HG03066 (cell line): Measurements from ENCODE around the gene OR51E2.
"Not testable (repeated sequence)": the region's sequence is repeated elsewhere in the genome, so short reads cannot be mapped to it uniquely, and the experiment has no call there.

ENCODE experiments used
- ATAC-seq: cut with Tn5 transposase; IDR thresholded peaks from one replicate; pipeline ENCODE4 v1.9.1; 2021; ENCODE audit warnings: low read depth; ENCODE audit not compliant: unreplicated experiment

The OR51E2 gene, protein sequence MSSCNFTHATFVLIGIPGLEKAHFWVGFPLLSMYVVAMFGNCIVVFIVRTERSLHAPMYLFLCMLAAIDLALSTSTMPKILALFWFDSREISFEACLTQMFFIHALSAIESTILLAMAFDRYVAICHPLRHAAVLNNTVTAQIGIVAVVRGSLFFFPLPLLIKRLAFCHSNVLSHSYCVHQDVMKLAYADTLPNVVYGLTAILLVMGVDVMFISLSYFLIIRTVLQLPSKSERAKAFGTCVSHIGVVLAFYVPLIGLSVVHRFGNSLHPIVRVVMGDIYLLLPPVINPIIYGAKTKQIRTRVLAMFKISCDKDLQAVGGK

GRCh38 chr11:4697585-4697984, at the start of gene OR51E2:
TSS of gene OR51E2 (minus strand) at chr11:4697853. CDS start at chr11:4682711, 15,142 bp downstream.
- ATAC-seq, result no peak

GRCh38 chr11:4740735-4741134, 43.1 kb upstream of the OR51E2 start:
- ATAC-seq, result no peak

GRCh38 chr11:4727171-4727570, 29.5 kb upstream of the OR51E2 start:
- ATAC-seq, result no peak

DNA sequence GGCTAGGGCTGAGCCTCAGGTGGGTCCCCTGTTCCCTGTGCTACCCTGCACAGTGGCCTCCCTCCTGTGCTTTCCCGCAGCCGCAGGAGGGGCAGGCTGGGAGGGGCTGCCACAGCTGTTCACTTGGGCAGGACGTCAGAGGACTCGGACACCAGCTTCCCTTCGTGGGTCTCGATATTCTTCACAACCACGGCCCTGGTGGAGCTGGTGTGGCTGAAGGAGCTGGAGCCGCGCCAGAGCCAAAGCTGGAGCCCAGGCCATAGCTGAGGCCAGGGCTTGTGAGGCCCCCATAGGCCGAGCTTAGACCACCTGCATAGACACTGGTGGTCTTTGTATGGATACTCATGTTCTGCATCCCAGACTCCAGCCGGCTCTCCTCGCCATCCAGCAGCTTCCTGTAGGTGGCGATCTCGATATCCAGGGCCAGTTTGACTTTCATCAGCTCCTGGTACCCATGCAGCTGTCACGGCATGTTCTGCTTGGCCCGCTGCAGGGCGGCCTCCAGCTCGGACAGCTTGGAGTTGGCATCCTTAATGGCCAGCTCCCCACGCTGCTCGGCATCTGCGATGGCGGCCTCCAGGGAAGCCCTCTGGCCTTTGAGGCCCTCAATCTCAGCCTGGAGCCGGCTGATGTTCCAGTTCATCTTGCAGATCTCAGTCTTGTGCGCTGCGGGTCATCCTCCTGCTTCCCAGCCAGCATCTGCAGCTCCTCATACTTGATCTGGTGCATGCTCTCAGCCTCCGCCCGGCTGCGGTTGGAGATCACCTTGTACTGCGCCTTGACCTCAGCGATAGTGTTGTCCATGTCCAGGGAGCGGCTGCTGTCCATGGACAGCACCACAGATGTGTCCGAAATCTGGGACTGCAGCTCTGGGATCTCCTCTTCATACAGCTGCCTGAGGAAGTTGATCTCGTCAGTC, 25.2 kb upstream of the OR51E2 start:
- not testable (repeated sequence) for ATAC-seq

GRCh38 chr11:4714300-4714699, 16.6 kb upstream of the OR51E2 start:
- no peak for ATAC-seq

GRCh38 chr11:4713241-4713640, 15.6 kb upstream of the OR51E2 start:
- no peak for ATAC-seq

- ATAC-seq, result no peak
Measured at GRCh38 chr11:4704790-4705334, 7.2 kb upstream of the OR51E2 start.

DNA sequence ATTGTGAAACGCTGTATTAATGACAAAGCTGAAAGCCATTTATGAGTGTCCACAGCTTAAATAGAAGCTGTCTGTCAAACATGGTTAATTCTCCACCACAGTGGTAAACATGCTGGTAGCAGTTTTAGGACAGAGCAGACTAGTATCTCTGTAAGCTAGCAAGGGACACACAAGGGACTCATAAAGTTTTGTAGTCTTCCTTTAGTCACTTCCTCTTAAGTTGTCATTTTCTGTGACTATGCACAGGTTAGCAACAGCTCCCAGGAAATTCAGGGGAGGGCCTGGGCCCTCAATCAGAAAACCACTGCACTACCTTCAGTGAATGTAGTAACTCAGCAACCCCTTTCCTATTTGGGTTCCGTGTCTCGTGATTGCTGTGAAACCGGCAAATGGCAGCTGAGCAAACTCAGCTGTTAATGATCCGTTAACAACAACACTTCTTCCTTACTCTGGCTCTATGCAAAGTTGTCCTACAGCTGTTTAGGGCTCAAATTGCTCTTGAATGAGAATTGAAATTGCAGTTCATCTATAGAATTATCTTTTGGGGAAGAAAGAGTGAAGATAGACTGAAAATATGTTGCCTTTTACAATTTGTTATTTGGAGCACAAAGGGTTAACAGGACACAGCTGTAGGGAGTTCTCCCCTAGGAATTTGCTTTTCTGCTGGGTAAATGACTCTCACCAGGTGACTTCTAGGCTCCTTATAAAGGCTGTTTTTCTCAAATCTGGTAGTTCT, 6.6 kb upstream of the OR51E2 start, which contains the start of gene MMP26:
MMP26 (plus strand) TSS at position 731 of the 736 bp plus-strand sequence.
- peak; percentile 53 for ATAC-seq

DNA sequence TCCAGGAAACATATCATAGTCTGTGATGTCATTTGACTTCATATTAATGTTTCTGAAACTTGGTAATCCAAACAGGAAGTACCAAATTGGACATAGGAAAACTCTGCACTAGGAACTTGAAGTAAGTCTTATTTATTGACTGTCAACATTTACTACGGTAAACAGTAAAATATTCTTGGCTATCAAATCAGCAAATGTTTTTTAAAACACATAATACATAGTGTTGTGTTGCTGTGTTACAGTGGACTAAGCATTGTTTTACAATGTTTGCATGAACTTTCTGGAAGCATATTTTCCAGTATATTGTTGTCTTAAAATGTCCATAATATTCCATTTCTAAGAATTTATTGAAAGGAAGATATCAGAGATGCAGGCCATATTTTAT, 2.8 kb upstream of the OR51E2 start:
- ATAC-seq, result no peak

- peak; percentile 82 for ATAC-seq
Measured at GRCh38 chr11:4699697-4700435, 2.2 kb upstream of the OR51E2 start.

DNA sequence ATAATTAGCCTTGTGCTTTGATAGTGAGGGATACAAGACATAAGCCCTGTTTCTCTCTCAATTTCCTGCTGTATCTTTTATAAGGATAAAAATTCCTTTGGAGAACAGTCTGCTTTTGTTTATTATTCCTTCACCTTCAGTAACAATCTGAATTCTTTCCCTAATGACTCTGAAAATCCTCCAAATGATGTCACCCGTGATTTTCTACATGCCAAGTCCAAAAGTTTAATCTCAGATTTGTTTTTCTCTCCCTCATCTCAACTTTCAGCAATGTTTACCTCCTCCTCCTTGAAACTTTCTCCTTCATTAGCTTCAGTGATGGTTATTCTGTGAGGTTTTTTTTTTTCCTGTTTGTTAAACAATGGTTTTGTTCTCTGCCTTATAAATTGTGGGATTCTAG, 2.2 kb downstream of the OR51E2 start:
- ATAC-seq, result no peak

GRCh38 chr11:4684631-4685285, 12.9 kb downstream of the OR51E2 start:
- no peak for ATAC-seq

GRCh38 chr11:4682623-4683419, 14.8 kb downstream of the OR51E2 start:
- ATAC-seq, result no peak

DNA sequence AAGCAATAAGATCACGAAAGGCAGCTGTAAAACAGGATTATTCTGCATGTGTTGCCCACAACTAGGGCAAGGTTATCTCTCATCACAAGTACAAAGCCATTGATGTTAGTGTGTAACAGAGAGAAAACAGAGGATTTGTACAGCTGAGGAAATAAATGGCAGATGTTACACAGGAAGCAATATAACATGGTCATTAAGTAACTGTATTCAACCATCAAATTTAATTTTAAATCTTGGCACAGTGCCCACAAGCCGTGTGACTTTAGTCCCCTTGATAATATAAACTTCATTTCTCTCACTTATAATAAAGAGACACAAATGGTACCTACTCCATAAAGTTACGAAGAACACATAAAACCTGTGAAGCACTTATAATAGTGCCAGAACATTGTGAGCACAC, 17.3 kb downstream of the OR51E2 start:
- no peak for ATAC-seq

DNA sequence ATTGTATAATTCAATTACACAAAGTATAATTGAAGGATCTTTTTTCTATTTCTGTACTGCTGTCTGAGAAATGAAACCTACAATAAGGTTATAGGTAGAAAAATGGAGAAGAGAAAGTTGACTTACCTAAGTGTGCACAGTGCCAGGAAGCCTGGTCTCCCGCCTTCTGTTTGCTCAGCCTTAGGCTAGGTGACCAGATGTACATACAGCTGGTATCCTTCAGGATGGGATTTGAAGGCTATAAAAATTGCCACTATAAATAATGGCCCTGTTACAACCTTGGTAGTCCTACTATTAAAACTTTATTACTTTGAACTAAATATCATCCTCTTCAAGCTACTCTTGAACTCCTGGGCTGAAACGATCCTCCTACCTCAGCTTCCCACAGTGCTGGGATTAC, 19.7 kb downstream of the OR51E2 start:
- no peak for ATAC-seq

- ATAC-seq, result no peak
Measured at GRCh38 chr11:4673781-4674180, 23.9 kb downstream of the OR51E2 start.

DNA sequence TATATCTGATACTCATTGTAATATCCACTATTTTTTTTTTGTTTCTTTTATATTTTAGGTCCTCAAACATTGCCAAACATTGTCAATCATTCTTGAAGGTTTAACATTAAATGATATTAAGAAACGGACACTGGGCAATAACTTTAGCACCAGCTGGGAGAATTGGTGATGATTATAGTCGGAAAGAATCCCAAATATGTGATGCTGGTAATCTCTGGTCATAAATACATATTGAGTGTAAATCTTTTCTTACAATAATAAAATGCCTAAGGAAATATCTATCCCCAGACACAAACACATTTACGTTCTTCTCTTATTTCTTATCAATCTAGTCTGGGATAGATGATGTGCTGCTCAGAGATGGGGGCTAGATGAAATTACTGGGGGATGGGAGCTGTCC, 25.2 kb downstream of the OR51E2 start:
- no peak for ATAC-seq

- ATAC-seq, result no peak
Measured at GRCh38 chr11:4671741-4672140, 25.9 kb downstream of the OR51E2 start.

GRCh38 chr11:4665424-4665823, 32.2 kb downstream of the OR51E2 start:
- no peak for ATAC-seq
